ENCODE data around the gene PRDM11.

GRCh38 chr11:45252877-45253276 lies 106.4 kb downstream of the PRDM11 start:
- no peak for TF ChIP-seq POLR2A (IDR thresholded peaks at IDR 0.05)
- no peak for TF ChIP-seq CTCF (IDR thresholded peaks at IDR 0.05)

Data from right lobe of liver (tissue), 4 donors.